GM12878 (cell line): Measurements from ENCODE around the gene RAB43. TPM values are rescaled to one million over a fixed set of nuclear protein-coding genes. Genes with fewer than 3 reads are reported as not detected.

ENCODE experiments used
- ATAC-seq: fragments of 200-7000 bp; cut with Tn5 transposase; 3 replicates; pipeline ENCODE4 v1.9.1; 2020; ENCODE audit warnings: mild to moderate bottlenecking, moderate library complexity
- BruUV-seq: library from RNA; stranded (reverse); fragments of 400-500 nt; replicated peaks from 2 replicates; lab custom pipeline; 2021; lab: Mats Ljungman, UMichigan
- CTCF ChIA-PET: fragments of 300-600 bp; sonication (Branson Sonifier 250); formaldehyde crosslinking; extraction: SDS; loops from one replicate; lab custom pipeline; 2021; ENCODE audit warnings: inconsistent platforms; lab: Yijun Ruan, JAX
- POLR2A ChIA-PET: fragments of 350-600 bp; formaldehyde crosslinking; extraction: SDS; loops from one replicate; lab custom pipeline; 2021; ENCODE audit warnings: inconsistent platforms; lab: Charles Lee
- RAD21 ChIA-PET: fragments of 300-600 bp; sonication (Branson Sonifier 250); formaldehyde crosslinking; loops from one replicate; lab custom pipeline; 2023; ENCODE audit warnings: antibody characterized with exemption; ENCODE audit not compliant: unreplicated experiment; lab: Charles Lee
- SMC1A ChIA-PET: fragments of 300-600 bp; sonication (Branson Sonifier 250); formaldehyde crosslinking; loops from one replicate; lab custom pipeline; 2023; ENCODE audit not compliant: unreplicated experiment, uncharacterized antibody; lab: Charles Lee
- DNase-seq: peaks from one replicate; pipeline ENCODE4 v3.0.0-alpha.2; 2011; ENCODE audit warnings: low read depth, low spot score
- FAIRE-seq: peaks from 3 replicates; lab custom pipeline; 2011; peaks lifted over from hg19 to GRCh38; lab: Jason Lieb, UNC
- H2AFZ ChIP-seq: 2 replicates; pipeline ENCODE4 v1.6.0; 2011; ENCODE audit warnings: low read depth, low read length, control low read depth; ENCODE audit not compliant: control insufficient read depth
- H3K27ac ChIP-seq: 2 replicates; pipeline ENCODE4 v1.5.1; 2011; ENCODE audit warnings: control low read depth; ENCODE audit not compliant: control insufficient read depth, insufficient read depth
- H3K27me3 ChIP-seq, 2 experiments: replicated peaks in 1 of 2; 2 replicates each; pipeline versions ENCODE4 v1.6.0 to v1.6.1; 2011; ENCODE audit warnings: low read length in 1 of 2; ENCODE audit not compliant: control insufficient read depth in 2 of 2, insufficient read depth in 2 of 2
- H3K36me3 ChIP-seq, 2 experiments: 2 replicates each; pipeline ENCODE4 v1.5.1; 2011; ENCODE audit warnings: low read length in 1 of 2; ENCODE audit not compliant: control insufficient read depth in 2 of 2, insufficient read depth in 2 of 2
- H3K4me1 ChIP-seq: 2 replicates; pipeline ENCODE4 v1.6.1; 2011; ENCODE audit warnings: mild to moderate bottlenecking, low read length, moderate library complexity, mixed read lengths; ENCODE audit not compliant: control insufficient read depth, insufficient read depth
- H3K4me2 ChIP-seq: 2 replicates; pipeline ENCODE4 v1.6.0; 2011; ENCODE audit warnings: control low read depth; ENCODE audit not compliant: control insufficient read depth, insufficient read depth
- H3K4me3 ChIP-seq: fragments of 200-600 bp; sonication (generic); 2 replicates; pipeline ENCODE4 v1.5.1; 2016
- H3K79me2 ChIP-seq: 2 replicates; pipeline ENCODE4 v1.6.0; 2011; ENCODE audit warnings: low read length; ENCODE audit not compliant: control insufficient read depth, insufficient read depth
- H3K9ac ChIP-seq: 2 replicates; pipeline ENCODE4 v1.8.0; 2011; ENCODE audit warnings: low read length, control low read depth, mixed read lengths; ENCODE audit not compliant: control insufficient read depth, insufficient read depth
- H3K9me3 ChIP-seq: replicated peaks from 3 replicates; pipeline ENCODE4 v1.5.1; 2011; ENCODE audit warnings: mild to moderate bottlenecking, low read length; ENCODE audit not compliant: control insufficient read depth, insufficient read depth
- H4K20me1 ChIP-seq: 2 replicates; pipeline ENCODE4 v1.6.0; 2011; ENCODE audit not compliant: control insufficient read depth, insufficient read depth
- BCLAF1 ChIP-seq: fragments of 450-650 bp; IDR thresholded peaks from 2 replicates; pipeline ENCODE4 v1.6.1; 2017; ENCODE audit warnings: antibody characterized with exemption, mild to moderate bottlenecking, moderate library complexity
- BHLHE40 ChIP-seq, 2 experiments: fragments of 450-650 bp in 1 of 2; IDR thresholded peaks; 2 replicates each; pipeline ENCODE4 v1.6.1; 2011 to 2017; ENCODE audit warnings: low read depth in 2 of 2, borderline replicate concordance in 1 of 2, improper control_type of control experiment in 1 of 2, low read length in 1 of 2, mild to moderate bottlenecking in 1 of 2
- CEBPB ChIP-seq, 2 experiments: fragments of 150-350 bp in 1 of 2; IDR thresholded peaks; 2 replicates each; pipeline ENCODE4 v1.6.1; 2012 to 2014; ENCODE audit warnings: low read depth in 2 of 2, low read length in 2 of 2, borderline replicate concordance in 1 of 2, inconsistent platforms in 1 of 2
- CTCF ChIP-seq, 3 experiments: IDR thresholded peaks in 2 of 3; conservative IDR thresholded peaks in 1 of 3; 2 replicates each; pipeline ENCODE4 v1.5.1; 2011; ENCODE audit warnings: low read depth in 3 of 3, low read length in 3 of 3, mild to moderate bottlenecking in 3 of 3, control low read depth in 2 of 3, moderate library complexity in 2 of 3, inconsistent platforms in 1 of 3, mixed read lengths in 1 of 3; ENCODE audit not compliant: control insufficient read depth in 2 of 3, insufficient read depth in 1 of 3; ENCODE audit errors: extremely low read depth in 1 of 3
- IRF3 ChIP-seq: fragments of 450-650 bp; IDR thresholded peaks from 2 replicates; pipeline ENCODE4 v1.6.1; 2014; ENCODE audit warnings: mild to moderate bottlenecking
- MEF2B ChIP-seq: fragments of 450-650 bp; IDR thresholded peaks from 2 replicates; pipeline ENCODE4 v1.6.1; 2018; ENCODE audit warnings: mild to moderate bottlenecking, moderate library complexity; ENCODE audit not compliant: partially characterized antibody, poor library complexity, severe bottlenecking
- NFXL1 ChIP-seq: fragments of 450-650 bp; IDR thresholded peaks from 2 replicates; pipeline ENCODE4 v1.6.1; 2017; ENCODE audit warnings: antibody characterized with exemption, mild to moderate bottlenecking, borderline replicate concordance
- SPI1 ChIP-seq: IDR thresholded peaks from 2 replicates; pipeline ENCODE4 v1.6.1; 2011; ENCODE audit warnings: low read depth, mild to moderate bottlenecking, low read length, moderate library complexity, borderline replicate concordance; ENCODE audit not compliant: insufficient read depth
- TCF7 ChIP-seq: IDR thresholded peaks from 2 replicates; pipeline ENCODE4 v1.6.1; 2014; ENCODE audit warnings: antibody characterized with exemption, borderline replicate concordance
- YY1 ChIP-seq: IDR thresholded peaks from 2 replicates; pipeline ENCODE4 v1.6.1; 2011; ENCODE audit warnings: low read depth, mild to moderate bottlenecking, low read length
- ZBTB33 ChIP-seq: fragments of 450-650 bp; IDR thresholded peaks from 2 replicates; pipeline ENCODE4 v1.6.1; 2017; ENCODE audit warnings: mild to moderate bottlenecking
- ZNF217 ChIP-seq: fragments of 450-650 bp; IDR thresholded peaks from 2 replicates; pipeline ENCODE4 v1.6.1; 2017; ENCODE audit warnings: antibody characterized with exemption, mild to moderate bottlenecking
- ZSCAN29 ChIP-seq: fragments of 450-650 bp; IDR thresholded peaks from 2 replicates; pipeline ENCODE4 v1.6.1; 2017; ENCODE audit warnings: mild to moderate bottlenecking, moderate library complexity
- WGBS: methylation state at CpG from one replicate; pipeline ENCODE4 v1.1.6; 2016; ENCODE audit warnings: low lambda C conversion rate; ENCODE audit not compliant: insufficient replicate concordance, insufficient coverage; ENCODE audit errors: missing lambda C conversion rate; 5-methylcytosine and 5-hydroxymethylcytosine counted together
- in situ Hi-C: fragments of 300-500 bp; cut with MboI; formaldehyde crosslinking; loops from 9 replicates; pipeline ENCODE4 v1.14.3; 2018; ENCODE audit warnings: mixed read lengths
- intact Hi-C: fragments of 100-400 bp; cut with micrococcal nuclease; formaldehyde crosslinking; loops from one replicate; pipeline ENCODE4 v1.14.2; 2022; ENCODE audit not compliant: unreplicated experiment
- polyA plus RNA-seq, 11 experiments: library from polyadenylated mRNA; depleted of rRNA in 4 of 11; unstranded in 6 of 11; stranded (reverse) in 5 of 11; fragments of >200 nt; fragmentation: Nextera tagmentation in 4 of 11; fragmentation: Illumina TruSeq in 1 of 11; extraction: Ambion mirVana in 4 of 11; extraction: Trizol in 1 of 11; gene quantifications; 1 replicate in 1 of 11; 2 replicates in 10 of 11; pipeline versions ENCODE4 v1.2.1 to v1.2.3, GENCODE V29; 2011 to 2016; ENCODE audit warnings: inconsistent platforms in 2 of 11, missing spikeins in 2 of 11, low read depth in 1 of 11
- total RNA-seq, 4 experiments: library from RNA; depleted of rRNA in 3 of 4; stranded (reverse); fragments of >200 nt in 3 of 4; fragmentation: Illumina TruSeq in 1 of 4; extraction: Trizol in 1 of 4; gene quantifications; 2 replicates each; pipeline versions ENCODE4 v1.2.1 to v1.2.3, GENCODE V29; 2013 to 2021
- TF ChIP-seq, protein P1 (sequence below): IDR thresholded peaks from 2 replicates; pipeline ENCODE4 v1.6.1; 2012; ENCODE audit warnings: low read depth, low read length, improper control_type of control experiment

The RAB43 gene
- total and polyA plus RNA-seq, 10 of the 15 experiments (the other 5 are each of a cell fraction or from before 2014, with no cell fraction given) = 0.08 to 14.0 (median 4.0) TPM

- FAIRE-seq = no peak
- ChIA-PET RAD21 (no interaction called here), CTCF (interaction anchor here (1.1 to 2.5 kb wide), 2 partner anchors 13 to 70 kb away, joined by 3 to 10 read pairs; no protein-coding TSS in a partner anchor), POLR2A (no interaction called here), SMC1A (interaction anchor here (0.9 to 1.0 kb wide), 2 partner anchors 13 to 34 kb away, joined by 3 read pairs; no protein-coding TSS in a partner anchor)
- no peak for ATAC-seq
- DNase-seq = no peak
- Histone ChIP-seq H4K20me1 (no peaks in the 10 kb centered on the region), H3K79me2 (no peaks in the 10 kb centered on the region), H2AFZ (no peak overlapping the region), H3K4me3 (no peak overlapping the region), H3K4me1 (no peaks in the 10 kb centered on the region), H3K27me3 (no peaks in the 10 kb centered on the region; a peak in 2 of 4 replicates), H3K36me3 (no peaks in the 10 kb centered on the region), H3K9me3 (no peaks in the 10 kb centered on the region), H3K9ac (no peak overlapping the region), H3K27ac (no peak overlapping the region), H3K4me2 (no peak overlapping the region)
- in situ Hi-C loops (no loop called here), intact Hi-C loops (no loop called here)
- WGBS = 53% methylated on average over 15 of the region's 15 CpGs
- no TSS peak for BruUV-seq
- no peak for TF ChIP-seq IRF3
- TF ChIP-seq ZSCAN29 = no peak
- TF ChIP-seq SPI1 = no peak
- no peak for TF ChIP-seq BCLAF1
- no peak for TF ChIP-seq MEF2B
- no peak for TF ChIP-seq ZNF217
- TF ChIP-seq BHLHE40 (IDR thresholded peaks at IDR 0.05; ENCODE audit: borderline replicate concordance in 1 of 2, low read depth in 2 of 2, low read length in 1 of 2) = no peak
- no peak for TF ChIP-seq ZBTB33
- TF ChIP-seq, protein P1, sequence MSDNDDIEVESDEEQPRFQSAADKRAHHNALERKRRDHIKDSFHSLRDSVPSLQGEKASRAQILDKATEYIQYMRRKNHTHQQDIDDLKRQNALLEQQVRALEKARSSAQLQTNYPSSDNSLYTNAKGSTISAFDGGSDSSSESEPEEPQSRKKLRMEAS = no peak
- TF ChIP-seq NFXL1 = no peak
- no peak for TF ChIP-seq YY1
- no peak for TF ChIP-seq CEBPB (IDR thresholded peaks at IDR 0.05; ENCODE audit: borderline replicate concordance in 1 of 2, low read depth in 2 of 2, low read length in 2 of 2)
- TF ChIP-seq TCF7 = no peak
- no peak for TF ChIP-seq CTCF (IDR thresholded peaks at IDR 0.05 in 2 of 3, conservative IDR thresholded peaks at IDR 0.05 in 1 of 3; ENCODE audit: control insufficient read depth in 2 of 3, extremely low read depth in 1 of 3, insufficient read depth in 1 of 3, low read depth in 3 of 3, low read length in 3 of 3)
These were observed 80.9 kb downstream of the RAB43 start for GRCh38 chr3:129040579-129041300.
